Epidermal melanocyte (primary cell): ENCODE results near the gene DKK1.
A peak's percentile ranks its signal among the peaks of the same experiment; 100 is the strongest.

Experiments used
- DNase-seq: peaks from one replicate; pipeline ENCODE4 v3.0.0; 2011; ENCODE audit warnings: low spot score; ENCODE audit not compliant: insufficient read length

The DKK1 gene

GRCh38 chr10:52313933-52314821, at the start of gene DKK1:
Gene DKK1 (plus strand): TSS chr10:52314281. CDS start chr10:52314435, 154 bp downstream.
- DNase-seq = no peak

DNA sequence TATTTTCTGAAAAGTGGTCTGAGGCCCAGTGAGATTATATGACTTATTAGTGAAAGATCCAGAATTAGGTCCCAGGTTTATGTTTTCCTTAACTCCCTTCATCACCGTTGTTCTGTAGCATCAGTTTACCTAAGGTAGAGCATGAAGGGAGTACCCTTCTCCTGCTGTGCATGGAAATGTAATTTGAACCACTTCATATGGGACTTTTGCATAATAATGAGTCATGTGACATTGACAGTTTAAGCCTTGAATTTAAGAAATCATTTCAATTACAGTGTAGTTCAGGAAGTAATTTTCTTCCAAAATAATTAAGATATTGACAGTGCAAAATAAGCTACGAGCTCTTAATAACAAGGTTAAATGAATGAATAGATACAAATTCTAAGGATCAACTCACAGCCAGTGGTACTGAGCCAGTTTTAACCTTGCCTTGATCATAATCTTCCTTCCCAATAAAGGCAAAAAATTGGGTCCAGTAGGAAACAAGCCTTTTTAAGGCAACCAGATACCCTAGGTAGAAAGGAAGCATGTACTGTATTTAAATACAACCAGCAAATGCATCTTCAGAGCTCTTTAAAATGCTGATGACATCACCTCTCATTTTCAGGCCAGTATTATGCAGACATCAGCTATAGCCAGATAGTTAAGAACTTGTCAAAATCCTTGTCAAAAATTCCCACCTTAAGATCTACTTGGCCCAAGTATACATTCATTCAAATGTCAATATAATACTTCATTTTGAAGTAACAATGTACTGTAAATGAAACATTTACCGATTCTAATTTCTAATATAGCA, 48.8 kb upstream of the DKK1 start:
- no peak for DNase-seq

DNA sequence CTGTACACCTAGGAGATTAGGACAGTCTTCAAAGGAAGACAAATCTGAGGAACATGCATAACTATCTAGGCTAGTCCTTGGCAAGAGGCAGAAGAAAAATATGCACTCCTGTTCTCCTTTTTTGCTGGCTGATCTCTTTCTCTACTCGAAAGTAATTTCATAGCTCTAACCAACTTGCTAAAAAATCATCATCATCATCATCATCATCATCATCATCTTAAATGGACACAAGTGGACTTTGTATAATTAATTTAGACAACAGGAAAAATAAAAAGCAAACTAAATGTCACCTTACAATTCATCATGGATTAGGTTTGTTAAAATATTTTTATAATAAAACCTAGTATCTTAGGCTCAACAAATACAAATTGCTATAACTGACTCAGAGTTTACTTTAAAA, 47.2 kb upstream of the DKK1 start:
- DNase-seq = no peak

DNA sequence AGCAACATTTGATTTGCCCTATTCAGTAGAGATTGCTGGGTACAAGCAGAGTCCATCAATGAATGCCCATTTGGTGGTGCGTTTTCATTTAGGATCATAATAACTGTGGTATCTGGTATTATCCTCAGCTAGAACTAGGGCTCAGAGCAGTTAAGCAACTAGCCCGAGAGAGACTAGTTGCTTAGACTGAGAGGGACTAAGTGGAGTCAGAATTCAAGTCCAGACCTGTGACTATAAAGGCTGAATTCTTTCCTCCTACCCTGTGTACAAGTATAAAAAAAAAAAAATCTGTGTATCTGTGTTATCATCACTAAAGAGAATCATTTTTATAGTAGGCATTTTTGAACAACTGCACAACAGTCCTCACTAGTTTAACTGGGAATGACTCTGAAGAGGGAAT, 45.3 kb upstream of the DKK1 start:
- DNase-seq = no peak

DNA sequence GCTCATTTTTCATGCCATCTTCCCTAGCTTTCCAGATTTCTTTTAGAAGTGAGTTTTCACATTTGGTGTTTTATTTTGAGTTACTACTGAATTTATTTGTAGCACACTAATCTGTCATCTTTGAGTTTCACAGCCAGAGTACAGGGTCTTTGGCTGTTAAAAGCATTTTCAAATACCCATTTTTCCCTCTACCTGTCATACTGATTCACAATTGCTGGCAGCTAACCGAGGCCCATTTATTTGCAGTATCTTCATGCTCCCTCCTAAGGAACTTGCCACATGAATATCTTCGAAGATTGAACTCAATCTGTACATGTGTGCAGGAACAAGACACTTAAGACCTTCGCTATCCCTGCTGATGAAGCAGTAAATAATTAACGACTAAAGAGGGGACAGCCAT, 44.8 kb upstream of the DKK1 start:
- no peak for DNase-seq

DNA sequence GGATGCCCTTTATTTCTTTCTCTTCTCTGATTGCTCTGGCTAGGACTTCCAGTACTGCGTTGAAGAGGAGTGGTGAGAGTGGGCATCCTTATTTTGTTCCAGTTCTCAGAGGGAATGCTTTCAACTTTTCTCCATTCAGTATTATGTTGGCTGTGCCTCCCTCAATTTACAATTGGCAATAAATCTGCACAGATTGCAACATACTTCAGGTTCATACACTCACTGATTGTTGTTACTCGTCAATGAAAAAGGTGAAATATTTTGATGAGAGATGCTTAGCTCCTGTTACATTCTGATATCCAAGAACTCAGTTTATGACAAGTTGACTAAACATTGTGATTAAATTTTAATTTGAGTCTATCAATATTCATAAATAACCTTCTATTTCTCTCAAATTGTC, 37.9 kb upstream of the DKK1 start:
- DNase-seq = no peak

DNA sequence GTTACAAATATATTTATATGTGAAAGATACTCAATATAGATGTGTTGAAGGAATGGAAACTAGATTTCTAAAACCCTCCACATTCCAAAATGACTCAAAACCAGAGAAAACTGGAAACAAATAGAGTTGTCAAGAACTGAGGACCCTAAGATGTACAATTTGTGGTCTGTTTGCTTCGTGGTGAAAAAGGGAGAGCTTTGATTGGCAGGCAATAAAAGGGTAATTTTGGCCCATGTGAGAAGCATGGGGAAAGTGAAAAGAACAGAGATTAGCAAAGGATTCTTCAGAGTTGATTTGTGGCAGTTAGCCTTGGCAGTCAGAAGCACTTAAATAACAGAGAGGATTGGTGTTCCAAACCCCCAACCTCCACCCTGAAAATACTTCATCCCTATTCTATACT, 37.1 kb upstream of the DKK1 start:
- DNase-seq = no peak

DNA sequence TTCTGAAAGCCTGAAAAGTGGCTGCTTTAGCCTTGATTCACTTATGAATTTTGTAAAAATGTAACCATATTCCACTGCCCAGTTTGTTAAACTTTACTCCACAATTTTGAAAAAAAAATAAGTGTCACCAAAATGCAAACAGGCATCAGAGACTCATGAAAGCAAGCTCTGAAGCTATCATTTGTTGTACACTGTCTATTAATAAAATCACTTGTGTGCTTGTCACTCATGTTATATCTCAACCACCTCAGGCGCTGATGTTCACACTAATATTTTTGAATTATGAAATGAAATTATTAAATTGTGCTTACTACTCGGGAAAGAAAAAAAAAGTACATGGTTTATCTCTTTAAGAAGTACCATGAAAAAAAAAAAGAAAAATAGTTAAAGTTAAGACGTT, 34.5 kb upstream of the DKK1 start:
- DNase-seq = no peak

DNA sequence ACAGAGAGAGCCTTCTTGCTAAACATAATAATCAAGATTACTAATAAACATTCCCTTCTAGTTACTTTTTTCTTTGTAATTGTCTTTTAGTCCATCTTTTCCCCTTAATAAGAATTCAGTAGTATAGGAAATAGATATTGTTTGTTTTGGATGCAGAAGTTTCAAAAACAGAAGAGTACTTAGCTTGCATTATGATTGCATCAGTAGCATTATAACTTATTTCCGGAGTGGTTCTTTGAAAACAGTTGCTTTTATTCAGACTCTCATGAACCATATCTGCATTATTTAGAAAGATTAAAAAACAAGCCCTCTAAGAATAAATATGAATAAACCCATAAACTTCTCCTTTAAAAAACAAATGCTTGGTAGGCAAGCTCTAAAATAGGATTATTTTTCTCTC, 34.0 kb upstream of the DKK1 start:
- DNase-seq = no peak

- DNase-seq = no peak
Measured at GRCh38 chr10:52283174-52283573, 30.9 kb upstream of the DKK1 start.

DNA sequence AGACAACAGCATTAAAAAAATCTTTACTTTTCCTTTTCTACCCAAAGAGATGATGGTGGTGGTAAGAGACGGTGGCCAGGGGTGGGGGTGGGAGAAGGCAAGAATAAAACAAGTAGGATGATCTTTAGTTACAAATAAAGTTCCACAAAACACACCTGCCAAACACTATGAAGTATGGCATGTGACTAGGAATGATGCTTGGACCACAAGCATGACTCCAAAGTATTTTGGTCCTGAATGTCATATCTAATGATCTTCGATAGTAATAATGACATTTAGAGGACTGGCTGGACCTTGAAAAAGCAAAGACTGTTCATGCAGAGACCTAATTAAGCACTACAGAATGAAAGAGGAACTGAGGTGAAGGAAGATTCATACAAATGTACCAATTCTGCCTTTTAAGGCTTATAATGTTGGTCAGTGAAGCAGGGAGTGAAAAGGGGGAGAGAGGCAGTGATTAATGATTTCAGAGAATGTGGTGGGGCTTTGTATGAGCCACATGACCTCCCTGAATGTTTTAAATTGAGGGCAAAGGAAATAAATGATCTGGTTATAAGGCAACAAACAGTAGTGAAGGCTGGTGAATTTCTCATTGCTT, 29.6 kb upstream of the DKK1 start:
- no peak for DNase-seq

DNA sequence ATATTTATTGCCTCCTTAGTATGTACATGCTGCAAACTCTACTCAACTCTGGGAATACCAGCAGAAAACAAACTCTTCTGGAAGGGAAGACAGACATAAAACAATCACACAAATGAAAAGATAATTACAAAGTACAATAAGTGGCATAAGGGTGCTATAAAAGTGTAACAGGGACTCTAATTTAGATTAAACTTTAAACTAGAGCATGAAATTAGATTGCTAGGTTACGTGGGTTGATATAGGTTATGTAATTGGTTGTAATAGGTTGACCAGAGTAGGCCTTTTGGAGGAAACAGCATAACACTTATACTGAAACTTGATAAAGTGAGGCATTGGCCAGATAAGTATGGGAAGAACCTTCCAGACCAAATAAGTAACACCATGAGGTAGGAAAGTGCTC, 26.2 kb upstream of the DKK1 start:
- no peak for DNase-seq

- no peak for DNase-seq
Measured at GRCh38 chr10:52297747-52298146, 16.3 kb upstream of the DKK1 start.

DNA sequence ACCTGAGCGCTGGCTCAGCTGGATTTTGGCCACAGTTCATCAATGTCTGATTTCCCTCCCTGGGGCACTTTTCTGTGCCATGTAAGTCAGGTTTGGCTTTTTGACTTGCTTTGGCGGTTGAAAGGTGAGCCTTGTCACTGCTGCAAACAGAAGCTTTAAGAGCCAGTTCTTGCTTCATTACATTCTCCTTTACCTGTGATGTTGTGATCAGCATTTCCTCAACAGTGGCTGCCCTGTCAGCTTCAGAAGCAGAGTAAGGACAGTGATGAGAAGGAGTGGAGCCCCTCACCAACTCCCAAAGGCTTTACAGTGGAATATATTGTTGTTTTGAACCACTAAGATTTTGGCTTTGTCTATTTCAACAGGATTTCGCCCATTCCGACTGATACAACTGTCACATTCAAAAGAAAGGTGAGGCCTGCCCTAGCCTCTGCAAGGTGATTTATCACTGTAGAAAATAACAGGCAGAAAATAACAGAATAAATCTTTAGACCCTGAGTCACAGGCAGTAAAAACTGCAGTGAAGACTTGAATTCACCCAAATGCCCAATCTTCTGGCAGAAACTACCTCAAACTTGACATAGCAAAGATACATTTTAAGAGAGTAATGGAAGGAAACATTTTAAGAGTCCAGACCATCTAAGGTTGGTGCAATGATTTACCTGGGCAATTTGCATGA, 13.3 kb upstream of the DKK1 start:
- no peak for DNase-seq

DNA sequence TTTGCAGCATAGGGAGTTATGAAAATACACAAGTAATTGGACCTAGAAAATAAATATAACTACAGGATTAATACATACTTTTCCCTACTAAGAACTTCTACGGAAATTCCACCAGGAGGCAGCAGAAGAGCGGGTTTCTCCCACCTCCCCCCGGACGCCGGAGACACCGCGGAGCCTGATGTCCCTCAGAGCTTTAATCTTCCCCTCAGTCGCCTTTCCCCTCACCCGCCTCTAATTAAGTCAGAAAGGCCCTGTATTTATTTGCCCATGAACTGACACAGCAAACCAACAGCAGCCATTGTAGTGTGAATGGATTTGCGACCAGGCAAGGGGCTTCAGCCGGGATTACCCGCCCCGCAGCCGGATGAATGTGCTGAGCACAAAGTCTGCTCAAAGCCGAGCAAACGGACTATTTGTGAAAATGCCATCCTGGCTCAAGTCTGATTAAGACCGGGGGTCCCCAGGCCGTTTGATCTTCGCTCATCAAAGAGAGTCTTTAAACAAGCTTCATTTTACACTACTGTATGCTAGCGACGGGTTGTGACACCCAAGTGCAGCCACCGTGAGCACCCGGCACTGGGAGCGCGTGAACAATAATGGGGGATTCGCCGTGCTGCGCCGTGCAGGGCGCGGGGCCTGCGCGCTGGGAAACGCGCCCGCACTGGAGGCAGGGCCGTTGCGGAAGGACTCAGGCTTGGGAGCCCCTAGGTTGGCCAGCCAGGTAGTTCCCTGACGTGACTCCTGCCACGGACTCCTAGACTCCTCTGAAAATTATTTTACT, 5.6 kb upstream of the DKK1 start:
- peak; percentile 76 for DNase-seq

DNA sequence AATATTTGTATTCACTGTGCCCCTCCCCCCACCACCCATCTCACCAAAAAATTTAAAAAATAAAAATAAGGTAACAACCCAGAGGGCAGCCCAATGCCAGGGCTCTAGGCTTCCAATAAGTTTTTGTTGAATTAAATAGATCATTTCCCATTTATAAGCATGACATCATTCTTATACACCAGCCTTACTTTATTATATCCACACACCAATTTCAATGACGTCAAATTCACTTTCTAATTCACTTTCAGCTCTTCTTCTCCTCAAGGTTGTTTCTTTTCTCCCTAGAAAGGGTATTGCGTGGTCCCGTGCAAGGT, 1.2 kb upstream of the DKK1 start:
- DNase-seq = no peak

GRCh38 chr10:52313256-52313932, 687 bp upstream of the DKK1 start:
- no peak for DNase-seq

GRCh38 chr10:52314822-52315552, 906 bp downstream of the DKK1 start:
- DNase-seq = no peak

- DNase-seq = no peak
Measured at GRCh38 chr10:52316001-52316400, 1.9 kb downstream of the DKK1 start.

DNA sequence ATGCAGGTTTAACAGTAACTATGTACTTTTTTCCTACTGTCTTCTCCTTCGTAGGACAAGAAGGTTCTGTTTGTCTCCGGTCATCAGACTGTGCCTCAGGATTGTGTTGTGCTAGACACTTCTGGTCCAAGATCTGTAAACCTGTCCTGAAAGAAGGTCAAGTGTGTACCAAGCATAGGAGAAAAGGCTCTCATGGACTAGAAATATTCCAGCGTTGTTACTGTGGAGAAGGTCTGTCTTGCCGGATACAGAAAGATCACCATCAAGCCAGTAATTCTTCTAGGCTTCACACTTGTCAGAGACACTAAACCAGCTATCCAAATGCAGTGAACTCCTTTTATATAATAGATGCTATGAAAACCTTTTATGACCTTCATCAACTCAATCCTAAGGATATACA, 2.4 kb downstream of the DKK1 start:
- no peak for DNase-seq
